ENCODE measurements around the gene THADA. TPM values are rescaled to one million over a fixed set of nuclear protein-coding genes. Genes with fewer than 3 reads are reported as not detected.

THADA gene
- total RNA-seq, 1 experiment from 2014 or later: 20.1 TPM

- Histone ChIP-seq H2BK12ac (ENCODE audit: insufficient read length, low read depth, low read length) (no peak overlapping the region), H2BK120ac (ENCODE audit: low read depth, low read length, poor library complexity, severe bottlenecking) (no peak overlapping the region), H3T11ph (ENCODE audit: low read length) (no peak overlapping the region), H3K27me3 (ENCODE audit: insufficient read depth, low read length) (no peaks in the 10 kb centered on the region), H2BK20ac (ENCODE audit: low read depth, low read length, poor library complexity, severe bottlenecking) (no peak overlapping the region), H2BK15ac (ENCODE audit: low read depth, low read length) (no peak overlapping the region), H4K5ac (ENCODE audit: insufficient read length, low read depth, low read length) (no peak overlapping the region), H3K56ac (ENCODE audit: insufficient read length, low read depth, low read length) (no peak overlapping the region), H4K20me1 (ENCODE audit: control insufficient read depth, insufficient read depth, insufficient read length) (no peaks in the 10 kb centered on the region), H4K8ac (replicated peaks; ENCODE audit: insufficient read length, low read depth, low read length) (no peak overlapping the region), H3K14ac (ENCODE audit: insufficient read depth, low read length) (no peak overlapping the region), H3K23ac (ENCODE audit: insufficient read length, low read depth, low read length) (no peak overlapping the region), H4K91ac (ENCODE audit: insufficient read length, low read depth, low read length) (no peak overlapping the region), H3K23me2 (ENCODE audit: insufficient read length, low read depth, low read length, poor library complexity, severe bottlenecking) (no peaks in the 10 kb centered on the region), H2AK5ac (ENCODE audit: insufficient read length, low read length) (no peak overlapping the region), H3K79me1 (ENCODE audit: insufficient read depth, low read depth, low read length, poor library complexity, severe bottlenecking) (no peaks in the 10 kb centered on the region), H2BK5ac (ENCODE audit: insufficient read length, low read length) (no peak overlapping the region), H3K9me3 (ENCODE audit: control insufficient read depth, low read depth, low read length) (no peaks in the 10 kb centered on the region), H3K4me1 (ENCODE audit: insufficient read depth, low read length) (no peaks in the 10 kb centered on the region), H3K27ac (ENCODE audit: insufficient read length, low read depth, low read length) (no peak overlapping the region), H2AFZ (ENCODE audit: low read length) (no peak overlapping the region), H3K4me2 (ENCODE audit: insufficient read depth, insufficient read length, low read length) (no peak overlapping the region), H3K9ac (ENCODE audit: extremely low read depth, insufficient read length, low read length) (no peak overlapping the region), H3K4ac (ENCODE audit: low read depth, low read length) (no peak overlapping the region), H3K18ac (ENCODE audit: insufficient read length, low read depth, low read length) (no peak overlapping the region), H3K79me2 (ENCODE audit: insufficient read depth, low read length) (no peaks in the 10 kb centered on the region)
- H3K27ac Mint-ChIP-seq: no peak overlapping the region
- H3K4me1 Mint-ChIP-seq: peaks cover 10 to 14% of the 10 kb centered on the region in 2 experiments
- WGBS (ENCODE audit: extremely low coverage, insufficient read length, low lambda C conversion rate): no CpG with 5 or more reads among the region's 3 CpGs
- DNase-seq: no peak
- TF ChIP-seq CTCF (conservative IDR thresholded peaks at IDR 0.05): no peak
- H3K27me3 Mint-ChIP-seq (ENCODE audit: low read depth): no peaks in the 10 kb centered on the region
- H3K9me3 Mint-ChIP-seq: no peaks in the 10 kb centered on the region
- H3K36me3 Mint-ChIP-seq (ENCODE audit: insufficient read depth in 1 of 3, low read depth in 3 of 3): no peaks in the 10 kb centered on the region
- H3K4me3 Mint-ChIP-seq: no peak overlapping the region
These were observed 127.9 kb downstream of the THADA start for GRCh38 chr2:43467891-43468290.

All from H9 (cell line).